HFFc6 (cell line): Measurements from ENCODE around the gene CASP10. TPM values are rescaled to one million over a fixed set of nuclear protein-coding genes. Genes with fewer than 3 reads are reported as not detected.

Experiments used
- DNase-seq: peaks from one replicate; pipeline ENCODE4 v3.0.0-alpha.2; 2018
- H3K27ac Mint-ChIP-seq: 2 replicates; pipeline ENCODE4 v1.8.0; 2020; ENCODE audit warnings: mild to moderate bottlenecking, mixed read lengths
- H3K27me3 Mint-ChIP-seq: 2 replicates; pipeline ENCODE4 v1.8.0; 2021; ENCODE audit warnings: mild to moderate bottlenecking, moderate library complexity, mixed read lengths; ENCODE audit not compliant: insufficient read depth
- H3K36me3 Mint-ChIP-seq: 2 replicates; pipeline ENCODE4 v1.8.0; 2021; ENCODE audit warnings: low read depth, mixed read lengths
- H3K4me1 Mint-ChIP-seq: 2 replicates; pipeline ENCODE4 v1.8.0; 2020; ENCODE audit warnings: low read depth, mixed read lengths
- H3K4me3 Mint-ChIP-seq: 2 replicates; pipeline ENCODE4 v1.8.0; 2020; ENCODE audit warnings: mild to moderate bottlenecking, moderate library complexity, mixed read lengths
- H3K9me3 Mint-ChIP-seq: 2 replicates; pipeline ENCODE4 v1.8.0; 2020; ENCODE audit warnings: mild to moderate bottlenecking, mixed read lengths
- CTCF ChIP-seq: fragments of 200-600 bp; sonication (generic); IDR thresholded peaks from 2 replicates; pipeline ENCODE4 v1.5.0; 2021; ENCODE audit warnings: antibody characterized with exemption, mild to moderate bottlenecking
- total RNA-seq, 6 experiments: library from RNA; stranded (reverse); fragmentation: NEBNext Ultra II Directional; extraction: Animal tissue kit (Norgen Biotek cat#: 25700); gene quantifications; 2 replicates in 1 of 6; 3 replicates in 5 of 6; pipeline ENCODE4 v1.2.3, GENCODE V29; 2021

Gene CASP10
- total RNA-seq, 6 experiments from 2014 or later: 0.36 to 1.9 (median 1.6) TPM

- H3K27me3 Mint-ChIP-seq: peaks cover 5% of the 10 kb centered on the region
- TF ChIP-seq CTCF: no peak
- no peaks in the 10 kb centered on the region for H3K9me3 Mint-ChIP-seq
- no peak overlapping the region for H3K27ac Mint-ChIP-seq
- no peak overlapping the region for H3K4me3 Mint-ChIP-seq
- DNase-seq: no peak
- H3K36me3 Mint-ChIP-seq: no peaks in the 10 kb centered on the region
- peaks cover 31% of the 10 kb centered on the region for H3K4me1 Mint-ChIP-seq
Measured at GRCh38 chr2:201228271-201228911, 45.5 kb downstream of the CASP10 start.

GRCh38 chr2:201228912-201229290 lies 46.0 kb downstream of the CASP10 start:
- Mint-ChIP-seq H3K4me1 (peaks cover 28% of the 10 kb centered on the region), H3K27me3 (peaks cover 5% of the 10 kb centered on the region), H3K36me3 (no peaks in the 10 kb centered on the region), H3K4me3 (no peak overlapping the region), H3K9me3 (no peaks in the 10 kb centered on the region), H3K27ac (no peak overlapping the region)
- TF ChIP-seq CTCF: no peak
- no peak for DNase-seq

- Mint-ChIP-seq H3K27me3 (no peaks in the 10 kb centered on the region; the same call in 1 of the 2 replicates), H3K27ac (peak overlapping the region; percentile 80), H3K36me3 (no peaks in the 10 kb centered on the region), H3K4me3 (peak overlapping the region; percentile 65), H3K4me1 (peaks cover 39% of the 10 kb centered on the region), H3K9me3 (no peaks in the 10 kb centered on the region)
- TF ChIP-seq CTCF: peak; percentile 94
- DNase-seq: peak; percentile 90
Measured at GRCh38 chr2:201231781-201232466, 49.0 kb downstream of the CASP10 start.

GRCh38 chr2:201232467-201232815 lies 49.5 kb downstream of the CASP10 start:
- Mint-ChIP-seq H3K36me3 (no peaks in the 10 kb centered on the region), H3K4me1 (peaks cover 39% of the 10 kb centered on the region), H3K27ac (no peak overlapping the region; the same call in 1 of the 2 replicates), H3K27me3 (no peaks in the 10 kb centered on the region; the same call in 1 of the 2 replicates), H3K4me3 (peak overlapping the region; percentile 65; the same call in 1 of the 2 replicates), H3K9me3 (no peaks in the 10 kb centered on the region)
- TF ChIP-seq CTCF: peak; percentile 58
- no peak for DNase-seq

- no peaks in the 10 kb centered on the region for H3K9me3 Mint-ChIP-seq
- H3K36me3 Mint-ChIP-seq: no peaks in the 10 kb centered on the region
- no peak for TF ChIP-seq CTCF
- H3K4me1 Mint-ChIP-seq: peaks cover 37% of the 10 kb centered on the region
- DNase-seq: no peak
- no peaks in the 10 kb centered on the region; the same call in 1 of the 2 replicates for H3K27me3 Mint-ChIP-seq
- H3K4me3 Mint-ChIP-seq: no peak overlapping the region
- H3K27ac Mint-ChIP-seq: peak overlapping the region; percentile 18; the same call in 1 of the 2 replicates
Measured at GRCh38 chr2:201233192-201233811, 50.4 kb downstream of the CASP10 start.
